Stomach (tissue), 9 donors: ENCODE results near the gene CDC25A. TPM values are rescaled to one million over a fixed set of nuclear protein-coding genes. Genes with fewer than 3 reads are reported as not detected.

Source experiments
- DNase-seq, 2 donors: peaks; one replicate each; pipeline versions ENCODE4 v3.0.0 to v3.0.0-alpha.2; 2013 to 2019
- H3K27ac ChIP-seq, 5 donors: fragments of 200-600 bp in 4 of 5; sonication (generic) in 4 of 5; one replicate each; pipeline ENCODE4 v1.5.1; 2013 to 2019; ENCODE audit warnings: mild to moderate bottlenecking in 1 of 5, moderate library complexity in 1 of 5
- H3K27me3 ChIP-seq, 3 donors: fragments of 200-600 bp; sonication (generic); one replicate each; pipeline ENCODE4 v1.5.1; 2017 to 2019; ENCODE audit warnings: mixed run types in 1 of 3
- H3K36me3 ChIP-seq, 4 donors: fragments of 200-600 bp; sonication (generic); 1 replicate in 3 of 4; 2 replicates in 1 of 4; pipeline ENCODE4 v1.5.1; 2016 to 2019
- H3K4me1 ChIP-seq, 4 donors: fragments of 200-600 bp; sonication (generic); one replicate each; pipeline ENCODE4 v1.5.1; 2016 to 2019
- H3K4me3 ChIP-seq, 4 donors: fragments of 200-600 bp; sonication (generic) in 3 of 4; one replicate each; pipeline ENCODE4 v1.5.1; 2016 to 2019; ENCODE audit warnings: mild to moderate bottlenecking in 1 of 4
- H3K9me3 ChIP-seq, 4 donors: fragments of 200-600 bp; sonication (generic); one replicate each; pipeline ENCODE4 v1.5.1; 2016 to 2019
- CTCF ChIP-seq, 7 experiments: fragments of 450-650 bp in 4 of 7; fragments of 200-600 bp in 3 of 7; sonication (generic) in 3 of 7; IDR thresholded peaks; one replicate each; pipeline ENCODE4 v1.5.1; 2016 to 2019; ENCODE audit warnings: antibody characterized with exemption in 7 of 7, control low read depth in 2 of 7, mild to moderate bottlenecking in 1 of 7
- EP300 ChIP-seq: sonication (generic); formaldehyde crosslinking; IDR thresholded peaks from one replicate; pipeline ENCODE4 v1.6.1; 2017; ENCODE audit warnings: antibody characterized with exemption
- POLR2A ChIP-seq, 4 donors: fragments of 450-650 bp; IDR thresholded peaks; one replicate each; pipeline ENCODE4 v1.6.1; 2016; ENCODE audit warnings: antibody characterized with exemption in 4 of 4, control low read depth in 2 of 4, mild to moderate bottlenecking in 1 of 4, moderate library complexity in 1 of 4
- POLR2AphosphoS5 ChIP-seq, 3 donors: sonication (generic); formaldehyde crosslinking; IDR thresholded peaks; one replicate each; pipeline ENCODE4 v1.6.1; 2016; ENCODE audit warnings: antibody characterized with exemption in 3 of 3
- WGBS, 5 donors: extraction: QIAGEN DNeasy Blood & Tissue Kit in 3 of 5; methylation state at CpG; one replicate each; pipeline versions ENCODE4 v1.1.5 to v1.1.7; 2013 to 2018; 5-methylcytosine and 5-hydroxymethylcytosine counted together
- intact Hi-C: fragments of 100-400 bp; cut with DNase I; formaldehyde crosslinking; loops from one replicate; pipeline ENCODE4 v1.15.1; 2023; ENCODE audit warnings: low total_unique reads
- polyA plus RNA-seq, 3 donors: library from polyadenylated mRNA; stranded (reverse); fragments of 200-250 nt; gene quantifications; one replicate each; pipeline ENCODE4 v1.2.3, GENCODE V29; 2013
- total RNA-seq, 5 donors: library from RNA; depleted of rRNA; stranded (reverse); fragments of >200 nt; gene quantifications; one replicate each; pipeline versions ENCODE4 v1.1.0 to v1.2.3, GENCODE V29; 2014 to 2016
- donor health status: healthy with polysubstance abuse.
- donor health status: Bipolar disorder and iron deficiency.
- donor health status: healthy.

The CDC25A gene
- total and polyA plus RNA-seq, 8 donors = 1.1 to 5.7 (median 1.5) TPM

DNA sequence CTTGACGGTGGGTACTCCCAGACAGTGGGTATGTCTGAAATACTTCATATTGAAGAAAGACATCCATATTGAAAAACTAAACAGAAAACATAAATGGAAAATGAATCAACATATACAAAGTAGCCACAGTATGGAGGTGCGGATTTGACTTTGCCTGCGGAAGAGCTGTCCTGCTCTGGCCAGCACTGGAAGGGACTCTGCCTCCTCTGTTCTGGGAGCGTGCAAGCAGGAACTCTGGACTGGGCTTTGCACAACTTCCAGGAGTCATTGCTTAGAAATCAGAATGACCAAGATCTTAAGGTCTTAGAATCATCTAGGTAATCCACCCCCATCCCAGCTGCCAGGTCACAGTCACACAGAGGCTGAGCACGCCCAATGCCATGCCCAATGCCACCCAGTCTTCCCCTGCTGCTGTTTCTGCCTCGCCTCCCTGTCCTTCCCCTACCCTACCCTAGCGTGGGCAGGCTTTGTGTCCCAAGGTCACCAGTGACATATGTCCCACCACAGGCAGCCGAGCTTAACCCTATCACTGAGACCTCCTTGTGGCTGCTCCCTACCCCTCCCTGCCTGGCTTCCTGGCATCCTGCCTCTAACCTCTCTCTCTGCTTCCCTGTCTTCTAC, 36.3 kb downstream of the CDC25A start:
- WGBS, 5 donors = 37 to 48% (median 42%) methylated on average over 8 of the region's 8 CpGs
- DNase-seq = no peak
- H3K4me1 ChIP-seq = peaks cover 0 to 23% (median 15%) of the 10 kb centered on the region in 4 donors
- intact Hi-C loops = no loop called here
- no peaks in the 10 kb centered on the region for H3K36me3 ChIP-seq
- no peak overlapping the region for H3K4me3 ChIP-seq
- H3K27ac ChIP-seq = peak overlapping the region in 4 of 5 donors; percentile 49 to 69 (median 60)
- H3K27me3 ChIP-seq = no peaks in the 10 kb centered on the region
- H3K9me3 ChIP-seq = no peaks in the 10 kb centered on the region
- TF ChIP-seq POLR2AphosphoS5 (IDR thresholded peaks at IDR 0.05) (no peak), EP300 (no peak), CTCF (IDR thresholded peaks at IDR 0.05) (no peak), POLR2A (IDR thresholded peaks at IDR 0.05) (no peak)

- H3K4me1 ChIP-seq = peaks cover 0 to 23% (median 15%) of the 10 kb centered on the region in 4 donors
- no peak overlapping the region for H3K4me3 ChIP-seq
- DNase-seq = peak; percentile 81 to 92
- H3K27me3 ChIP-seq = no peaks in the 10 kb centered on the region
- intact Hi-C loops = no loop called here
- TF ChIP-seq POLR2AphosphoS5 (IDR thresholded peaks at IDR 0.05) = peak in 1 of 3 donors; percentile 51
- TF ChIP-seq CTCF (IDR thresholded peaks at IDR 0.05) = peak in 5 of 7 experiments; percentile 76 to 90 (median 83)
- no peak for TF ChIP-seq POLR2A (IDR thresholded peaks at IDR 0.05)
- no peak for TF ChIP-seq EP300
- no peaks in the 10 kb centered on the region for H3K9me3 ChIP-seq
- H3K36me3 ChIP-seq = no peaks in the 10 kb centered on the region
- H3K27ac ChIP-seq = peak overlapping the region in 4 of 5 donors; percentile 49 to 69 (median 60)
- WGBS, 5 donors = 23 to 31% (median 29%) methylated on average over 8 of the region's 8 CpGs
These were observed 37.0 kb downstream of the CDC25A start for GRCh38 chr3:48151058-48151806.

DNA sequence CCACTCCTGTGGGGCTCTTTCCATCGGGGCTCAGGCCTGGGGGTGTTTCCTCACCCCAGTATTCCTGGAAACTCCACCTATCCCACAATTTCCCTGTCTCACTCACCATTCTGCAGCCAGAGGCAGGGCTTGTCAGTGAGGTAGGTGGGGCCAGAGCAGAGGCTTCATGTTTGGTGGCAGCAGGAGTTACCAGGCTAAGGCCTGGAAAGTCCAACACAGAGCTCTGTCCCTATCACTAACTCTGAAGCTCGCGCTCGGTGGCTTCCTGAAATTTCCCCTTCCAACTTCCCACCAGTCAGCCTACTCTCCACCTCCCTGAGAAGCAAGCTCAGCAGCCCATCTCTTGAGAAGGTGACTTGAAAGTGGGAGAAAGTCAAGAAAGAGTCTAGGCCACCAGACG, 44.2 kb downstream of the CDC25A start:
- no peak for DNase-seq
- intact Hi-C loops = no loop called here
- TF ChIP-seq CTCF (IDR thresholded peaks at IDR 0.05) (no peak), EP300 (no peak), POLR2AphosphoS5 (IDR thresholded peaks at IDR 0.05) (no peak), POLR2A (IDR thresholded peaks at IDR 0.05) (no peak)

DNA sequence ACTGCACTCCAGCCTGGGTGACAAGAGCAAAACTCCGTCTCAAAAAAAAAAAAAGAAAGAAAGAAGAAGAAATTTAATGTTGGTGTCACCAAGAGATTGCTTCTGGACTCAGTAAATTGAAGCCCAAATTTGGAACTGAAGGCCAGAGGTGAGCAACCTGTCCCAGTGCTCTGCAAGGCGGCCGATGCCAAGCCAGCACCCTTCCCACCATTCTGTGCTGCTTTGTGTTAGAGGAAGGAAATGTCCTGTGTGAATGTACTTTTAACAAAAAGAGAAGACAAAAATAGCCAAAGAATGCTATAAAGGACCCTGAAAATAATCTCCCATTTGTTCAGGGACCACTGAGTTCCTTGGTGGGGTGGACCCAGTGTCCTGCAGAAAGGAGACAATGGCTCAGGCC, 44.6 kb downstream of the CDC25A start:
- DNase-seq = no peak
- H3K36me3 ChIP-seq = no peaks in the 10 kb centered on the region
- 90 to 100% (median 97%) methylated on average over 3 of the region's 3 CpGs for WGBS, 5 donors
- intact Hi-C loops = no loop called here
- H3K9me3 ChIP-seq = no peaks in the 10 kb centered on the region
- TF ChIP-seq POLR2AphosphoS5 (IDR thresholded peaks at IDR 0.05) (no peak), POLR2A (IDR thresholded peaks at IDR 0.05) (no peak), CTCF (IDR thresholded peaks at IDR 0.05) (no peak), EP300 (no peak)
- peaks cover 0 to 9% (median 2%) of the 10 kb centered on the region in 4 donors for H3K4me1 ChIP-seq
- no peaks in the 10 kb centered on the region for H3K27me3 ChIP-seq
- H3K4me3 ChIP-seq = no peak overlapping the region
- no peak overlapping the region for H3K27ac ChIP-seq

More for the DNA sequence above, 44.2 kb downstream of the CDC25A start:
- Histone ChIP-seq H3K27me3 (no peaks in the 10 kb centered on the region), H3K4me1 (peaks cover 0 to 9% (median 2%) of the 10 kb centered on the region in 4 donors), H3K4me3 (no peak overlapping the region), H3K36me3 (no peaks in the 10 kb centered on the region), H3K9me3 (no peaks in the 10 kb centered on the region), H3K27ac (no peak overlapping the region)
- WGBS, 5 donors = 82 to 96% (median 90%) methylated on average over 5 of the region's 5 CpGs
